ENCODE results near the gene ANKRD44.

GRCh38 chr2:196987649-196988364, 322.8 kb downstream of the ANKRD44 start:
- TF ChIP-seq CTCF (IDR thresholded peaks at IDR 0.05; ENCODE audit: low read depth, low read length, poor library complexity, severe bottlenecking) = no peak
- no peak for TF ChIP-seq EZH2phosphoT487 (IDR thresholded peaks at IDR 0.05; ENCODE audit: borderline replicate concordance, low read length)

Data from DOHH2 (cell line).